ENCODE measurements around the gene PDE4D.

Gene PDE4D

GRCh38 chr5:59616413-59616812 lies 277.1 kb downstream of the PDE4D start:
- TF ChIP-seq CTCF (IDR thresholded peaks at IDR 0.05): no peak
- TF ChIP-seq ZFX (IDR thresholded peaks at IDR 0.05; ENCODE audit: borderline replicate concordance): no peak
- no peak overlapping the region for H3K27ac ChIP-seq

GRCh38 chr5:59615272-59615671 lies 278.3 kb downstream of the PDE4D start:
- no peak overlapping the region for H3K27ac ChIP-seq
- TF ChIP-seq ZFX (IDR thresholded peaks at IDR 0.05; ENCODE audit: borderline replicate concordance): no peak
- TF ChIP-seq CTCF (IDR thresholded peaks at IDR 0.05): no peak

GRCh38 chr5:59609501-59610265 lies 283.8 kb downstream of the PDE4D start:
- H3K27ac ChIP-seq: no peak overlapping the region
- TF ChIP-seq ZFX (IDR thresholded peaks at IDR 0.05; ENCODE audit: borderline replicate concordance) (no peak), CTCF (IDR thresholded peaks at IDR 0.05) (no peak)

GRCh38 chr5:59608745-59609144 lies 284.8 kb downstream of the PDE4D start:
- TF ChIP-seq ZFX (IDR thresholded peaks at IDR 0.05; ENCODE audit: borderline replicate concordance) (no peak), CTCF (IDR thresholded peaks at IDR 0.05) (no peak)
- no peak overlapping the region for H3K27ac ChIP-seq

GRCh38 chr5:59607138-59607765 lies 286.3 kb downstream of the PDE4D start:
- no peak overlapping the region for H3K27ac ChIP-seq
- TF ChIP-seq CTCF (IDR thresholded peaks at IDR 0.05) (no peak), ZFX (IDR thresholded peaks at IDR 0.05; ENCODE audit: borderline replicate concordance) (no peak)

GRCh38 chr5:59605915-59606314 lies 287.6 kb downstream of the PDE4D start:
- H3K27ac ChIP-seq: no peak overlapping the region
- TF ChIP-seq CTCF (IDR thresholded peaks at IDR 0.05) (no peak), ZFX (IDR thresholded peaks at IDR 0.05; ENCODE audit: borderline replicate concordance) (no peak)

GRCh38 chr5:59604111-59604510 lies 289.4 kb downstream of the PDE4D start:
- H3K27ac ChIP-seq: no peak overlapping the region

More at GRCh38 chr5:59604111-59604510, 289.4 kb downstream of the PDE4D start:
- TF ChIP-seq CTCF (IDR thresholded peaks at IDR 0.05) (no peak), ZFX (IDR thresholded peaks at IDR 0.05; ENCODE audit: borderline replicate concordance) (no peak)

All from 22Rv1 (cell line).